GM18861 (cell line): ENCODE results near the gene NEDD4L.

Experiments used
- ATAC-seq: cut with Tn5 transposase; IDR thresholded peaks from one replicate; pipeline ENCODE4 v1.9.1; 2021; ENCODE audit not compliant: unreplicated experiment

Gene NEDD4L

GRCh38 chr18:58051765-58052460 lies 7.9 kb downstream of the NEDD4L start:
- peak; percentile 75 for ATAC-seq

GRCh38 chr18:58052960-58053359 lies 8.9 kb downstream of the NEDD4L start:
- ATAC-seq = no peak

GRCh38 chr18:58054041-58054781 lies 10.2 kb downstream of the NEDD4L start:
- no peak for ATAC-seq

- no peak for ATAC-seq
These were observed 12.0 kb downstream of the NEDD4L start for GRCh38 chr18:58055890-58056558.

GRCh38 chr18:58056852-58057251 lies 12.8 kb downstream of the NEDD4L start:
- no peak for ATAC-seq

- no peak for ATAC-seq
These were observed 13.4 kb downstream of the NEDD4L start for GRCh38 chr18:58057291-58057965.

- no peak for ATAC-seq
These were observed 14.7 kb downstream of the NEDD4L start for GRCh38 chr18:58058720-58059119.

- ATAC-seq = no peak
These were observed 16.2 kb downstream of the NEDD4L start for GRCh38 chr18:58060254-58060653.

GRCh38 chr18:58061349-58061748 lies 17.3 kb downstream of the NEDD4L start:
- ATAC-seq = no peak

- ATAC-seq = no peak
These were observed 20.5 kb downstream of the NEDD4L start for GRCh38 chr18:58064406-58064998.

GRCh38 chr18:58065956-58066355 lies 21.9 kb downstream of the NEDD4L start:
- ATAC-seq = no peak

- no peak for ATAC-seq
These were observed 23.6 kb downstream of the NEDD4L start for GRCh38 chr18:58067601-58068000.

- ATAC-seq = no peak
These were observed 25.1 kb downstream of the NEDD4L start for GRCh38 chr18:58069099-58069498.

GRCh38 chr18:58069721-58070292 lies 25.8 kb downstream of the NEDD4L start:
- ATAC-seq = no peak

GRCh38 chr18:58076052-58076451 lies 32.0 kb downstream of the NEDD4L start:
- no peak for ATAC-seq

- no peak for ATAC-seq
These were observed 33.3 kb downstream of the NEDD4L start for GRCh38 chr18:58077329-58077728.

GRCh38 chr18:58078889-58079573 lies 35.0 kb downstream of the NEDD4L start:
- ATAC-seq = no peak

- no peak for ATAC-seq
These were observed 36.4 kb downstream of the NEDD4L start for GRCh38 chr18:58080451-58080850.

GRCh38 chr18:58087928-58088690 lies 44.1 kb downstream of the NEDD4L start:
- no peak for ATAC-seq
